Measurements from ENCODE around the gene PRDM16. TPM values are rescaled to one million over a fixed set of nuclear protein-coding genes. Genes with fewer than 3 reads are reported as not detected.

PRDM16 gene
- total RNA-seq, 4 donors from 2014 or later: 5.4 to 13.2 (median 7.7) TPM

- TF ChIP-seq, protein P1, sequence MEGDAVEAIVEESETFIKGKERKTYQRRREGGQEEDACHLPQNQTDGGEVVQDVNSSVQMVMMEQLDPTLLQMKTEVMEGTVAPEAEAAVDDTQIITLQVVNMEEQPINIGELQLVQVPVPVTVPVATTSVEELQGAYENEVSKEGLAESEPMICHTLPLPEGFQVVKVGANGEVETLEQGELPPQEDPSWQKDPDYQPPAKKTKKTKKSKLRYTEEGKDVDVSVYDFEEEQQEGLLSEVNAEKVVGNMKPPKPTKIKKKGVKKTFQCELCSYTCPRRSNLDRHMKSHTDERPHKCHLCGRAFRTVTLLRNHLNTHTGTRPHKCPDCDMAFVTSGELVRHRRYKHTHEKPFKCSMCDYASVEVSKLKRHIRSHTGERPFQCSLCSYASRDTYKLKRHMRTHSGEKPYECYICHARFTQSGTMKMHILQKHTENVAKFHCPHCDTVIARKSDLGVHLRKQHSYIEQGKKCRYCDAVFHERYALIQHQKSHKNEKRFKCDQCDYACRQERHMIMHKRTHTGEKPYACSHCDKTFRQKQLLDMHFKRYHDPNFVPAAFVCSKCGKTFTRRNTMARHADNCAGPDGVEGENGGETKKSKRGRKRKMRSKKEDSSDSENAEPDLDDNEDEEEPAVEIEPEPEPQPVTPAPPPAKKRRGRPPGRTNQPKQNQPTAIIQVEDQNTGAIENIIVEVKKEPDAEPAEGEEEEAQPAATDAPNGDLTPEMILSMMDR (IDR thresholded peaks at IDR 0.05): no peak
- no peak for TF ChIP-seq POLR2A (IDR thresholded peaks at IDR 0.05)
- H3K36me3 ChIP-seq: no peaks in the 10 kb centered on the region
- no peak for DNase-seq
- no peaks in the 10 kb centered on the region for H3K4me1 ChIP-seq
- no peaks in the 10 kb centered on the region for H3K27me3 ChIP-seq
- no peaks in the 10 kb centered on the region for H3K9me3 ChIP-seq
- H3K27ac ChIP-seq: no peak overlapping the region
- H3K4me3 ChIP-seq: no peak overlapping the region
These were observed 308.2 kb downstream of the PRDM16 start for GRCh38 chr1:3377166-3377565.

GRCh38 chr1:3377604-3378279 is 308.7 kb downstream of the PRDM16 start:
- H3K36me3 ChIP-seq: no peaks in the 10 kb centered on the region
- H3K27ac ChIP-seq: no peak overlapping the region
- TF ChIP-seq, protein P1 (IDR thresholded peaks at IDR 0.05): no peak
- no peak for TF ChIP-seq POLR2A (IDR thresholded peaks at IDR 0.05)
- H3K4me1 ChIP-seq: no peaks in the 10 kb centered on the region
- no peaks in the 10 kb centered on the region for H3K27me3 ChIP-seq
- H3K4me3 ChIP-seq: no peak overlapping the region
- DNase-seq: no peak
- H3K9me3 ChIP-seq: no peaks in the 10 kb centered on the region

DNA sequence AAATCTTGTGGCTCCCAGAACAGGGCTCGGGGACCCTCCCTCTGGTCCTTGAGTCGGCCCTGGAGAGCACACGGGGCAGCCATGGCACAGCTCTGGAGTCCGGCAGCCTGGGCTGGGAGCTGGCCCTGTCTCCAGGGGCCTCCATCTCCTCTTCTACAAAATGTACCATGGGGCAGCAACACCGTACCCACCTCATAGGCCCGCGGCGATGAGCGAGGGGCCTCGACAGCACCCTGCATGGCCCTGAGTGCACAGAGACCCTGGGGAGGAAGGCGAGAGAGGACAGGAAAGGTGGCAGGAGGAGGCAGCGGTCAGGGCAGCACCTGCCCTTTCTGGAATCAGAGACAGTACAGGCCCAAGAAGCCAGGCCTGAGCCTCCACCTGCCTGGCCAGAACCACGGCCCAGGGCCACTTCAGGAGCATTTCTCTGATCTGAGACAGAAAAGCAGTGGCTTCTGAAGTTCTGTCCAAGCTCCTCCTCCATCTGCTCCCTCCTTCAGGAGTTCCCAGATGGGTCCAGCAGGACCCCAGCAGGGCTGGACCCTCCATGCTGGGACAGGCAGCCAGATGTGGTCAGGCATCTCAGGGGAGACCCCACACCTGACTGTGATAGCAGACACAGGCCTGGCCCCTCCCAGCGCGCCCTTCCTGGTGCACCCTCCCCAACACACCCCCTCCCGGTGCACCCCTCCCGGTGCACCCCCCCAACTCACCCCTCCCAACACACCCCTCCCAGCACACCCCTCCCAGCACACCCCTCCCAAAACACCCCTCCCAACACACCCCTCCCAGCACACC is 309.6 kb downstream of the PRDM16 start:
- H3K27ac ChIP-seq: no peak overlapping the region

GRCh38 chr1:3379934-3380333 is 310.9 kb downstream of the PRDM16 start:
- H3K4me3 ChIP-seq: no peak overlapping the region
- no peaks in the 10 kb centered on the region for H3K27me3 ChIP-seq
- H3K36me3 ChIP-seq: no peaks in the 10 kb centered on the region
- no peak overlapping the region for H3K27ac ChIP-seq
- no peaks in the 10 kb centered on the region for H3K9me3 ChIP-seq
- no peaks in the 10 kb centered on the region for H3K4me1 ChIP-seq
- no peak for DNase-seq
- no peak for TF ChIP-seq POLR2A (IDR thresholded peaks at IDR 0.05)
- TF ChIP-seq, protein P1 (IDR thresholded peaks at IDR 0.05): no peak

More for the DNA sequence above, 309.6 kb downstream of the PRDM16 start:
- H3K36me3 ChIP-seq: no peaks in the 10 kb centered on the region
- no peak for DNase-seq
- H3K9me3 ChIP-seq: no peaks in the 10 kb centered on the region
- H3K27me3 ChIP-seq: no peaks in the 10 kb centered on the region
- no peak overlapping the region for H3K4me3 ChIP-seq
- TF ChIP-seq, protein P1 (IDR thresholded peaks at IDR 0.05): no peak
- TF ChIP-seq POLR2A (IDR thresholded peaks at IDR 0.05): no peak
- no peaks in the 10 kb centered on the region for H3K4me1 ChIP-seq

- no peaks in the 10 kb centered on the region for H3K9me3 ChIP-seq
- DNase-seq: no peak
- TF ChIP-seq, protein P1 (IDR thresholded peaks at IDR 0.05): no peak
- TF ChIP-seq POLR2A (IDR thresholded peaks at IDR 0.05): no peak
- no peak overlapping the region for H3K27ac ChIP-seq
- H3K27me3 ChIP-seq: no peaks in the 10 kb centered on the region
- H3K4me1 ChIP-seq: no peaks in the 10 kb centered on the region
- no peak overlapping the region for H3K4me3 ChIP-seq
- H3K36me3 ChIP-seq: no peaks in the 10 kb centered on the region
These were observed 311.5 kb downstream of the PRDM16 start for GRCh38 chr1:3380469-3380868.
